ENCODE results near the gene DRP2.
"Not testable (repeated sequence)": the region's sequence is repeated elsewhere in the genome, so short reads cannot be mapped to it uniquely, and the experiment has no call there.

DRP2 gene

GRCh38 chrX:101219116-101219863, at the start of gene DRP2:
Gene DRP2, plus strand, starts transcription at chrX:101219786. Its CDS starts 11,862 bp downstream, at chrX:101231648.
- DNase-seq (ENCODE audit: low read depth), result no peak

- no peak for DNase-seq (ENCODE audit: low read depth)
Measured at GRCh38 chrX:101171883-101172400, 47.6 kb upstream of the DRP2 start.

GRCh38 chrX:101176439-101176838, 43.1 kb upstream of the DRP2 start:
- no peak for DNase-seq (ENCODE audit: low read depth)

- DNase-seq (ENCODE audit: low read depth), result not testable (repeated sequence)
Measured at GRCh38 chrX:101184876-101185275, 34.7 kb upstream of the DRP2 start.

- not testable (repeated sequence) for DNase-seq (ENCODE audit: low read depth)
Measured at GRCh38 chrX:101187961-101188360, 31.6 kb upstream of the DRP2 start.

GRCh38 chrX:101190736-101191135, 28.9 kb upstream of the DRP2 start:
- DNase-seq (ENCODE audit: low read depth), result no peak

- no peak for DNase-seq (ENCODE audit: low read depth)
Measured at GRCh38 chrX:101191217-101191750, 28.3 kb upstream of the DRP2 start.

GRCh38 chrX:101195442-101196173, 24.0 kb upstream of the DRP2 start:
- no peak for DNase-seq (ENCODE audit: low read depth)

GRCh38 chrX:101203761-101204351, 15.7 kb upstream of the DRP2 start:
- no peak for DNase-seq (ENCODE audit: low read depth)

GRCh38 chrX:101206471-101206870, 13.1 kb upstream of the DRP2 start:
- DNase-seq (ENCODE audit: low read depth), result no peak

- DNase-seq (ENCODE audit: low read depth), result no peak
Measured at GRCh38 chrX:101208152-101208905, 11.3 kb upstream of the DRP2 start.

GRCh38 chrX:101210630-101211029, 9.0 kb upstream of the DRP2 start:
- DNase-seq (ENCODE audit: low read depth), result no peak

GRCh38 chrX:101217689-101218088, 1.9 kb upstream of the DRP2 start:
- DNase-seq (ENCODE audit: low read depth), result no peak

GRCh38 chrX:101219864-101220346, 319 bp downstream of the DRP2 start:
- no peak for DNase-seq (ENCODE audit: low read depth)

GRCh38 chrX:101220662-101221260, 1.2 kb downstream of the DRP2 start:
- no peak for DNase-seq (ENCODE audit: low read depth)

- no peak for DNase-seq (ENCODE audit: low read depth)
Measured at GRCh38 chrX:101223226-101223625, 3.6 kb downstream of the DRP2 start.

GRCh38 chrX:101229170-101229569, 9.6 kb downstream of the DRP2 start:
- no peak for DNase-seq (ENCODE audit: low read depth)

GRCh38 chrX:101230636-101231035, 11.1 kb downstream of the DRP2 start:
- no peak for DNase-seq (ENCODE audit: low read depth)

GRCh38 chrX:101231080-101231479, 11.5 kb downstream of the DRP2 start:
- no peak for DNase-seq (ENCODE audit: low read depth)

GRCh38 chrX:101232316-101232715, 12.7 kb downstream of the DRP2 start:
- DNase-seq (ENCODE audit: low read depth), result no peak

GRCh38 chrX:101237041-101237440, 17.5 kb downstream of the DRP2 start:
- no peak for DNase-seq (ENCODE audit: low read depth)
